IMR-90 (cell line): Measurements from ENCODE around the gene EIF1AX. TPM values are rescaled to one million over a fixed set of nuclear protein-coding genes. Genes with fewer than 3 reads are reported as not detected.
"Not testable (repeated sequence)": the region's sequence is repeated elsewhere in the genome, so short reads cannot be mapped to it uniquely, and the experiment has no call there.

Experiments used
- ATAC-seq: fragments of 200-7000 bp; cut with Tn5 transposase; 2 replicates; pipeline ENCODE4 v1.9.1; 2020; ENCODE audit warnings: low read depth, mild to moderate bottlenecking, moderate library complexity
- BruUV-seq: library from RNA; stranded (reverse); fragments of 400-500 nt; replicated peaks from 2 replicates; lab custom pipeline; 2021; lab: Mats Ljungman, UMichigan
- CTCF ChIA-PET: fragments of 300-600 bp; formaldehyde crosslinking; extraction: SDS; loops from one replicate; lab custom pipeline; 2021; ENCODE audit warnings: antibody characterized with exemption; lab: Yijun Ruan, JAX
- POLR2A ChIA-PET: fragments of 300-600 bp; sonication (Branson Sonifier 250); formaldehyde crosslinking; loops from one replicate; lab custom pipeline; 2022; ENCODE audit warnings: antibody characterized with exemption; ENCODE audit not compliant: unreplicated experiment; lab: Charles Lee
- DNase-seq: peaks from one replicate; pipeline ENCODE4 v3.0.0; 2013
- H2AFZ ChIP-seq: replicated peaks from 2 replicates; pipeline ENCODE3; 2013; ENCODE audit warnings: low read length, mild to moderate bottlenecking; ENCODE audit not compliant: poor library complexity
- H2AK5ac ChIP-seq: 2 replicates; pipeline ENCODE4 v1.6.1; 2013; ENCODE audit warnings: low read depth, low read length, inconsistent platforms
- H2AK9ac ChIP-seq: replicated peaks from 2 replicates; pipeline ENCODE3; 2013; ENCODE audit warnings: mild to moderate bottlenecking, low read depth, low read length, moderate library complexity; ENCODE audit not compliant: poor library complexity
- H2BK120ac ChIP-seq: 2 replicates; pipeline ENCODE4 v1.6.1; 2013; ENCODE audit warnings: low read depth, low read length, inconsistent platforms
- H2BK15ac ChIP-seq: 3 replicates; pipeline ENCODE4 v1.6.1; 2013; ENCODE audit warnings: low read depth, low read length, inconsistent platforms
- H2BK20ac ChIP-seq: 2 replicates; pipeline ENCODE4 v1.6.1; 2013; ENCODE audit warnings: low read depth, mild to moderate bottlenecking, inconsistent platforms, low read length, moderate library complexity
- H2BK5ac ChIP-seq: 2 replicates; pipeline ENCODE4 v1.6.1; 2013; ENCODE audit warnings: mild to moderate bottlenecking, low read depth, low read length, inconsistent platforms; ENCODE audit not compliant: poor library complexity, severe bottlenecking
- H3K14ac ChIP-seq: replicated peaks from 2 replicates; pipeline ENCODE4 v1.6.1; 2013; ENCODE audit warnings: low read depth, low read length, inconsistent platforms
- H3K18ac ChIP-seq: 2 replicates; pipeline ENCODE4 v1.6.1; 2013; ENCODE audit warnings: low read depth, low read length, control low read depth
- H3K23ac ChIP-seq: 2 replicates; pipeline ENCODE4 v1.6.1; 2013; ENCODE audit warnings: low read depth, low read length, inconsistent platforms
- H3K27ac ChIP-seq: 2 replicates; pipeline ENCODE4 v1.5.1; 2013; ENCODE audit warnings: mild to moderate bottlenecking, control low read depth, low read length; ENCODE audit not compliant: insufficient read depth
- H3K27me3 ChIP-seq: 2 replicates; pipeline ENCODE4 v1.6.1; 2013; ENCODE audit warnings: low read length; ENCODE audit not compliant: control insufficient read depth, insufficient read depth
- H3K36me3 ChIP-seq: 2 replicates; pipeline ENCODE4 v1.6.1; 2013; ENCODE audit warnings: low read length, mixed read lengths; ENCODE audit not compliant: control insufficient read depth, insufficient read depth
- H3K4ac ChIP-seq: 2 replicates; pipeline ENCODE4 v1.6.1; 2013; ENCODE audit warnings: low read depth, low read length, inconsistent platforms
- H3K4me1 ChIP-seq: 2 replicates; pipeline ENCODE4 v1.6.1; 2013; ENCODE audit warnings: low read length, mixed read lengths; ENCODE audit not compliant: control insufficient read depth, insufficient read depth
- H3K4me2 ChIP-seq: 2 replicates; pipeline ENCODE4 v1.6.1; 2013; ENCODE audit warnings: low read depth, mild to moderate bottlenecking, control low read depth, low read length, moderate library complexity
- H3K4me3 ChIP-seq: 2 replicates; pipeline ENCODE4 v1.5.1; 2013; ENCODE audit warnings: low read depth, mild to moderate bottlenecking, control low read depth, low read length, moderate library complexity; ENCODE audit not compliant: insufficient read depth
- H3K56ac ChIP-seq: 2 replicates; pipeline ENCODE4 v1.6.1; 2013; ENCODE audit warnings: low read length, inconsistent platforms; ENCODE audit not compliant: insufficient read depth; ENCODE audit errors: extremely low read depth
- H3K79me1 ChIP-seq, 2 experiments: 2 replicates each; pipeline ENCODE4 v1.6.1; 2013; ENCODE audit warnings: low read length in 2 of 2, inconsistent platforms in 1 of 2, low read depth in 1 of 2
- H3K9ac ChIP-seq: 2 replicates; pipeline ENCODE4 v1.6.1; 2013; ENCODE audit warnings: low read depth, low read length, control low read depth
- H3K9me1 ChIP-seq: 2 replicates; pipeline ENCODE4 v1.6.1; 2013; ENCODE audit warnings: low read length, inconsistent platforms; ENCODE audit not compliant: insufficient read depth
- H3K9me3 ChIP-seq: 2 replicates; pipeline ENCODE4 v1.6.1; 2013; ENCODE audit warnings: low read length; ENCODE audit not compliant: control insufficient read depth, insufficient read depth
- H4K20me1 ChIP-seq: 2 replicates; pipeline ENCODE4 v1.6.1; 2013; ENCODE audit warnings: low read length, inconsistent platforms; ENCODE audit not compliant: insufficient read depth
- H4K5ac ChIP-seq: 2 replicates; pipeline ENCODE4 v1.6.1; 2013; ENCODE audit warnings: mild to moderate bottlenecking, low read depth, low read length, control low read depth
- H4K8ac ChIP-seq, 2 experiments: 2 replicates each; pipeline ENCODE4 v1.6.1; 2013; ENCODE audit warnings: low read depth in 2 of 2, low read length in 2 of 2, control low read depth in 1 of 2, inconsistent platforms in 1 of 2
- H4K91ac ChIP-seq: 2 replicates; pipeline ENCODE4 v1.6.1; 2013; ENCODE audit warnings: low read depth, low read length, inconsistent platforms; ENCODE audit not compliant: insufficient read depth
- SMC3 ChIP-seq: fragments of 150-350 bp; IDR thresholded peaks from 2 replicates; pipeline ENCODE4 v1.6.1; 2016; ENCODE audit warnings: low read depth, mild to moderate bottlenecking, antibody characterized with exemption, low read length, moderate library complexity
- WGBS, 2 experiments: methylation state at CpG; one replicate each; pipeline versions ENCODE4 v1.1.5 to v1.1.7; 2013; ENCODE audit warnings: missing lambda C conversion rate in 2 of 2; ENCODE audit not compliant: insufficient read length in 1 of 2; ENCODE audit errors: extremely low coverage in 2 of 2; 5-methylcytosine and 5-hydroxymethylcytosine counted together
- dilution Hi-C: fragments of 300-500 bp; cut with HindIII; formaldehyde crosslinking; loops from one replicate; pipeline ENCODE4 v1.14.3; 2018; ENCODE audit warnings: low sequenced_read_pairs; ENCODE audit not compliant: unreplicated experiment
- in situ Hi-C: fragments of 300-500 bp; cut with MboI; formaldehyde crosslinking; loops from 3 replicates; pipeline ENCODE4 v1.14.3; 2019; ENCODE audit warnings: low sequenced_read_pairs, inconsistent platforms, mixed read lengths
- intact Hi-C: fragments of 100-400 bp; cut with micrococcal nuclease; formaldehyde crosslinking; loops from 2 replicates; pipeline ENCODE4 v1.10.0; 2022
- polyA plus RNA-seq, 3 experiments: library from polyadenylated mRNA; depleted of rRNA; stranded (reverse); fragments of >200 nt; gene quantifications; 2 replicates each; pipeline ENCODE4 v1.2.3, GENCODE V29; 2012; ENCODE audit warnings: low replicate concordance in 1 of 3
- total RNA-seq: library from RNA; depleted of rRNA; stranded (reverse); fragments of >200 nt; gene quantifications from 2 replicates; pipeline ENCODE4 v1.2.3, GENCODE V29; 2012
- TF ChIP-seq, protein P1 (sequence below): conservative IDR thresholded peaks from 2 replicates; pipeline ENCODE4 v1.5.1; 2012; ENCODE audit warnings: mild to moderate bottlenecking, low read depth, low read length, improper control_type of control experiment

The EIF1AX gene
- total and polyA plus RNA-seq, 2 of the 4 experiments (the other 2 are of a cell fraction) = 12.2 to 44.5 TPM

- H2BK15ac ChIP-seq, H3K4me2 ChIP-seq, in situ Hi-C loops, H4K91ac ChIP-seq, H2AFZ ChIP-seq, H3K27ac ChIP-seq, CTCF ChIA-PET, H2AK5ac ChIP-seq, H2AK9ac ChIP-seq, H4K8ac ChIP-seq, H3K14ac ChIP-seq, H3K9ac ChIP-seq, H3K4me1 ChIP-seq, H3K56ac ChIP-seq, H4K5ac ChIP-seq, POLR2A ChIA-PET, H3K18ac ChIP-seq, H3K9me1 ChIP-seq, H3K4me3 ChIP-seq, H3K79me1 ChIP-seq, H2BK20ac ChIP-seq, dilution Hi-C loops, H3K9me3 ChIP-seq, DNase-seq, H3K4ac ChIP-seq, H2BK120ac ChIP-seq, H4K20me1 ChIP-seq, H3K23ac ChIP-seq, H3K27me3 ChIP-seq, H2BK5ac ChIP-seq: not testable (repeated sequence)
- peaks cover 17% of the 10 kb centered on the region for H3K36me3 ChIP-seq
- intact Hi-C loops = loop anchor here (10.0 kb wide), 2 partner anchors 583 to 753 kb away; no protein-coding TSS in a partner anchor
- BruUV-seq = TSS peak; percentile 69
- ATAC-seq = peak; percentile 86
- WGBS, 2 experiments = no CpG with 5 or more reads among the region's 3 CpGs
- TF ChIP-seq, protein P1, sequence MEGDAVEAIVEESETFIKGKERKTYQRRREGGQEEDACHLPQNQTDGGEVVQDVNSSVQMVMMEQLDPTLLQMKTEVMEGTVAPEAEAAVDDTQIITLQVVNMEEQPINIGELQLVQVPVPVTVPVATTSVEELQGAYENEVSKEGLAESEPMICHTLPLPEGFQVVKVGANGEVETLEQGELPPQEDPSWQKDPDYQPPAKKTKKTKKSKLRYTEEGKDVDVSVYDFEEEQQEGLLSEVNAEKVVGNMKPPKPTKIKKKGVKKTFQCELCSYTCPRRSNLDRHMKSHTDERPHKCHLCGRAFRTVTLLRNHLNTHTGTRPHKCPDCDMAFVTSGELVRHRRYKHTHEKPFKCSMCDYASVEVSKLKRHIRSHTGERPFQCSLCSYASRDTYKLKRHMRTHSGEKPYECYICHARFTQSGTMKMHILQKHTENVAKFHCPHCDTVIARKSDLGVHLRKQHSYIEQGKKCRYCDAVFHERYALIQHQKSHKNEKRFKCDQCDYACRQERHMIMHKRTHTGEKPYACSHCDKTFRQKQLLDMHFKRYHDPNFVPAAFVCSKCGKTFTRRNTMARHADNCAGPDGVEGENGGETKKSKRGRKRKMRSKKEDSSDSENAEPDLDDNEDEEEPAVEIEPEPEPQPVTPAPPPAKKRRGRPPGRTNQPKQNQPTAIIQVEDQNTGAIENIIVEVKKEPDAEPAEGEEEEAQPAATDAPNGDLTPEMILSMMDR = peak; percentile 33
- TF ChIP-seq SMC3 = peak; percentile 8; the same call in 1 of the 2 replicates
Measured at GRCh38 chrX:20127440-20127839, 14.2 kb downstream of the EIF1AX start.

DNA sequence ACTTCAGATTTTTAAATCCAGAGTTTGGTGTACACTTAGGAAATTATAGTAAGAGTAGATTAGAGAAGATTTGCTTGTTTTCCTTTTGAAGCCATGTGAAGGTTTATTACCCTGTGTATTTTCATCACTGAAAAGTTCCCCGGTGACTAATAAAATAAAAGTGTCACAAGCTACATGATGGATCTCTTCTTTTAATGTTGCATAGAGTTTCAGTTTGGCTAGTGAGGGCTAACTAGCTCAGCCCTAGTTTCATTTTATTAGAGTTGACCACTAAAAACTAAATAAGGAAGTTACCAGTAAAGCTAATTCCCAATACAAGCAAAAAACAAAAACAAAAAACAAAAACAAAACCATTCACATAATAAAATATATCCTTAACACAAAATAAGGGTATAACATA, 14.8 kb downstream of the EIF1AX start:
- in situ Hi-C loops, H4K8ac ChIP-seq, CTCF ChIA-PET, H4K91ac ChIP-seq, H3K56ac ChIP-seq, H3K9me1 ChIP-seq, H3K4ac ChIP-seq, H2BK20ac ChIP-seq, H3K27ac ChIP-seq, H3K27me3 ChIP-seq, H4K20me1 ChIP-seq, H3K4me1 ChIP-seq, H3K9ac ChIP-seq, H3K23ac ChIP-seq, H3K14ac ChIP-seq, POLR2A ChIA-PET, H3K4me3 ChIP-seq, H2BK5ac ChIP-seq, ATAC-seq, dilution Hi-C loops, H3K4me2 ChIP-seq, H2AK9ac ChIP-seq, H2BK120ac ChIP-seq, H3K18ac ChIP-seq, H2AK5ac ChIP-seq, H3K79me1 ChIP-seq, H2BK15ac ChIP-seq, H4K5ac ChIP-seq, H2AFZ ChIP-seq, DNase-seq, H3K9me3 ChIP-seq, BruUV-seq: not testable (repeated sequence)
- intact Hi-C loops = loop anchor here (10.0 kb wide), 2 partner anchors 582 to 752 kb away; no protein-coding TSS in a partner anchor
- peaks cover 17% of the 10 kb centered on the region for H3K36me3 ChIP-seq
- no CpG with 5 or more reads among the region's 1 CpG for WGBS, 2 experiments
